ENCODE measurements around the gene PTPRM. TPM values are rescaled to one million over a fixed set of nuclear protein-coding genes. Genes with fewer than 3 reads are reported as not detected.

Gene PTPRM
- total and polyA plus RNA-seq, 2 donors (not counting 3 experiments of a cell fraction or from before 2014, with no cell fraction given), result 37.4 to 43.7 TPM

DNA sequence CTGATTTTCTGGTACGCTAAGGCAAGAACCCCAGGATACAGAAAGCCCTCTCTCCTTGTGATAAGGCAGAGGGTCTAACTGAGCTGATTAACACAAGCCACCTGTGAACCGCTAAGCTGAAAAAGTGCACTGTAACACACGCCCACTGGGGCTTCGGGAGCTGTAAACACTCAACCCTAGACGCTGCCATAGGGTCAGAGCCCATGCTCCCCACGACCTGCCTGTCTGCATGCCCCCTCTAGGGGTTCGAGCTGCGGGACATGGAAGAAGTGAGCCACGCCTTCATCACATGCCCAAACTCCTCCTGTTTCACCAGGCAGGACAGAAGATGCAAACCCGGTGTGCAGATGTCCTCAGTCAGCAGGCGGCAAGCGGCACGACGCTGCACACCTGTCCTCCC lies 868.3 kb downstream of the PTPRM start:
- Histone ChIP-seq H3K4me3 (replicated peaks in 1 of 3; ENCODE audit: insufficient read depth in 1 of 3, low read depth in 1 of 3, low read length in 3 of 3) (no peak overlapping the region), H3K4me2 (ENCODE audit: insufficient read depth, low read length) (no peak overlapping the region), H3K36me3 (ENCODE audit: control insufficient read depth in 2 of 2, extremely low read depth in 1 of 2, insufficient read depth in 2 of 2, low read length in 2 of 2) (no peaks in the 10 kb centered on the region), H3K9ac (replicated peaks; ENCODE audit: extremely low read depth, insufficient read depth, low read length) (no peak overlapping the region), H3K4me1 (ENCODE audit: control insufficient read depth, extremely low read depth, insufficient read depth, low read length) (no peaks in the 10 kb centered on the region), H3K27ac (ENCODE audit: insufficient read depth, low read depth, low read length) (no peak overlapping the region), H3K9me3 (replicated peaks; ENCODE audit: control insufficient read depth, insufficient read depth, low read length) (no peaks in the 10 kb centered on the region), H4K20me1 (replicated peaks; ENCODE audit: control insufficient read depth, extremely low read depth, insufficient read depth, low read length) (no peaks in the 10 kb centered on the region), H3K79me2 (ENCODE audit: control insufficient read depth, insufficient read depth, low read length) (no peaks in the 10 kb centered on the region), H2AFZ (ENCODE audit: low read depth, low read length) (no peak overlapping the region), H3K27me3 (ENCODE audit: control insufficient read depth in 2 of 2, insufficient read depth in 2 of 2, low read length in 2 of 2) (no peaks in the 10 kb centered on the region), H3K9me1 (replicated peaks; ENCODE audit: control insufficient read depth, extremely low read depth, insufficient read depth, low read length) (no peaks in the 10 kb centered on the region)
- dilution Hi-C loops (cut with MboI; ENCODE audit: extremely low pct_ligation_motif_present, low sequenced_read_pairs) (no loop called here), intact Hi-C loops (cut with micrococcal nuclease) (no loop called here)
- no TSS peak for BruUV-seq (replicated peaks)
- DNase-seq (ENCODE audit: low read depth, low spot score) (no peak), FAIRE-seq (no peak)
- ChIA-PET CTCF (no interaction called here), POLR2A (no interaction called here)
- TF ChIP-seq POLR2A (IDR thresholded peaks at IDR 0.05; ENCODE audit: low read depth, low read length), result no peak
- TF ChIP-seq, protein P1, sequence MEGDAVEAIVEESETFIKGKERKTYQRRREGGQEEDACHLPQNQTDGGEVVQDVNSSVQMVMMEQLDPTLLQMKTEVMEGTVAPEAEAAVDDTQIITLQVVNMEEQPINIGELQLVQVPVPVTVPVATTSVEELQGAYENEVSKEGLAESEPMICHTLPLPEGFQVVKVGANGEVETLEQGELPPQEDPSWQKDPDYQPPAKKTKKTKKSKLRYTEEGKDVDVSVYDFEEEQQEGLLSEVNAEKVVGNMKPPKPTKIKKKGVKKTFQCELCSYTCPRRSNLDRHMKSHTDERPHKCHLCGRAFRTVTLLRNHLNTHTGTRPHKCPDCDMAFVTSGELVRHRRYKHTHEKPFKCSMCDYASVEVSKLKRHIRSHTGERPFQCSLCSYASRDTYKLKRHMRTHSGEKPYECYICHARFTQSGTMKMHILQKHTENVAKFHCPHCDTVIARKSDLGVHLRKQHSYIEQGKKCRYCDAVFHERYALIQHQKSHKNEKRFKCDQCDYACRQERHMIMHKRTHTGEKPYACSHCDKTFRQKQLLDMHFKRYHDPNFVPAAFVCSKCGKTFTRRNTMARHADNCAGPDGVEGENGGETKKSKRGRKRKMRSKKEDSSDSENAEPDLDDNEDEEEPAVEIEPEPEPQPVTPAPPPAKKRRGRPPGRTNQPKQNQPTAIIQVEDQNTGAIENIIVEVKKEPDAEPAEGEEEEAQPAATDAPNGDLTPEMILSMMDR (IDR thresholded peaks at IDR 0.05; ENCODE audit: extremely low read depth in 1 of 2, insufficient read depth in 1 of 2, low read depth in 1 of 2, low read length in 2 of 2), result no peak
- TF ChIP-seq JUN (IDR thresholded peaks at IDR 0.05; ENCODE audit: borderline replicate concordance, insufficient read depth, insufficient read length, low read depth), result no peak
- TF ChIP-seq GATA2 (IDR thresholded peaks at IDR 0.05; ENCODE audit: insufficient read depth, insufficient read length, low read depth, low read length), result no peak
- TF ChIP-seq, protein P2, sequence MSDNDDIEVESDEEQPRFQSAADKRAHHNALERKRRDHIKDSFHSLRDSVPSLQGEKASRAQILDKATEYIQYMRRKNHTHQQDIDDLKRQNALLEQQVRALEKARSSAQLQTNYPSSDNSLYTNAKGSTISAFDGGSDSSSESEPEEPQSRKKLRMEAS (IDR thresholded peaks at IDR 0.05; ENCODE audit: insufficient read depth, insufficient read length), result no peak
- no peak for TF ChIP-seq EZH2 (IDR thresholded peaks at IDR 0.05; ENCODE audit: borderline replicate concordance, low read depth, low read length, severe bottlenecking)
- no peak for TF ChIP-seq FOS (IDR thresholded peaks at IDR 0.05; ENCODE audit: borderline replicate concordance, insufficient read depth, low read length)
- TF ChIP-seq POLR2AphosphoS5 (IDR thresholded peaks at IDR 0.05; ENCODE audit: insufficient read depth, low read depth, low read length), result no peak
- TF ChIP-seq MYC (IDR thresholded peaks at IDR 0.05; ENCODE audit: low read depth, low read length), result no peak

Measured in endothelial cell of umbilical vein (primary cell).